Tongue (tissue), 2 donors: Measurements from ENCODE around the gene FBN1. TPM values are rescaled to one million over a fixed set of nuclear protein-coding genes. Genes with fewer than 3 reads are reported as not detected.

Experiments used
- DNase-seq: peaks from one replicate; pipeline ENCODE4 v3.0.0-alpha.2; 2015
- total RNA-seq: library from RNA; depleted of rRNA; stranded (reverse); fragments of >200 nt; gene quantifications from one replicate; pipeline ENCODE4 v1.2.3, GENCODE V29; 2014

Gene FBN1
- total RNA-seq, 1 donor from 2014 or later: 411 TPM

DNA sequence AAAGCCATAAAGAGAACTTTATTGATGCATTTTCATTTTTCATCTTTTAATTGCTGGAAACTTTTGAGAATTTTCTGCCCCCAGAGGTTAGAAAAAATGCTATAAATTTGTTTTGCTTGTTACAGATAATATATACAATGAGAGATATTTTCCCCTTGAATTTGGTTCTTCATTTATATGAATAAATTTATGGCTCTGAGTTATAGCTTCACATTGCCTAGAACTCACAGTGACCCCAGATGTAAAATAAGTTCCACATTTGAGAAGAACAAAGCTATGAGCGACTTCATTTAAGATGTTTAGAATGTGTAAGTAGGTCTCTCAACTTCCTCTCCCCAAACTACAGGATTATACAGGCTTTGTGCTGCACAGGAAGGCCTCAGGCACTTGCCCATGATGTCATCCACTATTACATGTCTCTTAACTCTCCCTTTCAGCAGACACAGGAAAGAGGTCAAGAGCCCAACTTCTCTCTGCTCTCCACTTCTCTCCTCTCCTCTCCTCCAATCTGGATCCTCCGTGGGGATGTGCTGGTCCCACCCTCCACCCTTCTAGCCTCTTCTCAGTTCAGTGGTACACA lies 221.5 kb downstream of the FBN1 start:
- no peak for DNase-seq

GRCh38 chr15:48423342-48423741 lies 222.2 kb downstream of the FBN1 start:
- DNase-seq: no peak

GRCh38 chr15:48422401-48422800 lies 223.1 kb downstream of the FBN1 start:
- DNase-seq: no peak

- DNase-seq: no peak
These were observed 224.1 kb downstream of the FBN1 start for GRCh38 chr15:48421362-48421761.

- DNase-seq: no peak
These were observed 225.6 kb downstream of the FBN1 start for GRCh38 chr15:48419896-48420295.

DNA sequence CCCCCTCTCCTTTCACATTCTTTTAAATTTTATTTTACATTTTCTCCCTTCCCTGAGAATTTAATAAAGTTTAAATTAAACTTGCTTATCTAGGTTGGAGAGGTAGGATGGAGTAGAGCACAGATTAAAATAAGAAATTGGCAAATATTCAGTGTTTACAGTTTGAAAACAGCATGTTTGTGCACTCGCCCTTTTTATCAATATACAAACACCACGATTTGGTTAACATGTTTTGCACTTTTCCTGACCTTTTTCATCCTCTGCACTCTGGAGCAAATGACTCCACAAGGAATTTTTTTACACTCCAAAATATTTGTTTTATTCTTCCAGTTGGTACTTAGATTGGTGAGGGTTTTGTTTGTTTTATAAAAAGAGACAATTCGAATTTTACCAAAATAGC lies 227.2 kb downstream of the FBN1 start:
- no peak for DNase-seq

DNA sequence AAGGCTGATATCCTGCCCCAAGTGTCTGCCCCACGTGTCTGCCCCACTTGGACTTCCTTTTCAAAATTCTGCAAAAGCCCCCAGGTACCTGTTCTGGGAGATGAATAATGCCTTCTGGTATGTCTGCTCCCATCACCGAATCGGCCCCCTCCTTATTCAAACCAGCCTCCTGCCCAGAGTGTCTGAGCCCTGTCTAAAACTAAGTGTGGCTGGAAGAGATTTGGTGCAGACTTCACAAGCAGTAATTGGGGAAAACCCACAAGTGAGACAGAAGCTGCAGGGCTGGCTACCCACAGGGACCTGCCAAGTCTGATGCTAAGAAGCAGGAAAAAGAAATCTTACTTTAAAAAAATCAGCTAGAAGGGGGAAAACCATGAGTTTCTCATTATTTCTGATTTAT lies 229.2 kb downstream of the FBN1 start:
- DNase-seq: no peak

DNA sequence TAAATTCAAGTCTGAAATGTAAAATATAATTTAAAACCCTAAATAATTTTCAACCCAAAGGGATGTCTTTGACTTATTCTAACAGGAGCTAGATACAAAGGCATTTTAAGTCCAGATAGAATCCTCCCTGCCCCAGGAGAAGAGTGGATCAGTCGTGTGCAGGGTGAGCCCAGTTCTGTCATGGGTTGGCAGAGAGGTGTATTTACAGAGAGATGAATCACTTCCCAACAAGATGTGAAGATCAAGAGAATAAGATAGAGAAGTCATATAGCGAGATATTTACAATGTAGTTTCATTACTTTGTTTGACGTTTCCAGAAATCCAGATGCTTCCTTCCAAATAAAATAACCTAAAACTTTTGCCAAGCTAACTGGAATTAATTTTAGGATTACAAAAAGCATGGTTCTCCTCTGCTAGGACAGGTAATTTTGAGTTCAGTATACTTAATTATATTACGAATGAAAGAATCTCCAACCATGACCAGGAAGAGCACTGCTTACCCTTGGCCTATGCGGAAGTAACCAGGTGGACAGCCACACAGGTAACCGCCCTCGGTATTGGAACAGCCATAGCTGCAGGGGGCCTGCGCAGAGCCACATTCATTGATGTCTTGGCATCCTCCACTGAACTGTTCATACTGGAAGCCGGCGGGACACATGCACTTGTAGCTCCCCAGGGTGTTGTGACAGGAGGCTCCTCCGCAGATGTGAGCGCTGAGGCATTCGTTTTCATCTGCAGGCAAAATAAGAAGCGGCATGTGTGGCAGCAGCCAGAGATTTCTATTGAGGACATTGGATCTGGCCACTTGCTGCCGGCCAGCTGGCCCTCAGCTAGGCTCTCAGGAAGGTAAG lies 230.2 kb downstream of the FBN1 start:
- DNase-seq: no peak

DNA sequence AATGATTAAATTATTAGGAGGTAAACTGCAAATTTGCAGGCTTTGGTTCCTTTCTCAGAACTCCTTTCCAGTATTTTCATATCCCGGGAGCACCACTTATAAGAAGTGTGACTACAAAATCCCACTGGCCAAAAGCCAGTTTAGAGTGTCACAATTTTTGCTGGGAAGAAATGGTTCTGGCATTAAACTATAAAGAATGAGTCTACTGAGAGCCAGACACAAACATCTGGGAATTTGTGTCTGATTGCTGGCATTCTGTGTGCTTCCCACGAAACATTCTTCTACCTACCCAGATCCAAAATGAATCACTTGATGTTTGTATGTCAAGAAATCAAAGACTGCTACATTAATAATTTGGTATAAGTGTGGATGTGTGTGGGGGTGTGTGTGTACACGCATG lies 231.5 kb downstream of the FBN1 start:
- DNase-seq: peak; percentile 81

- DNase-seq: peak; percentile 75
These were observed 232.2 kb downstream of the FBN1 start for GRCh38 chr15:48413304-48413703.

- peak; percentile 69 for DNase-seq
These were observed 233.4 kb downstream of the FBN1 start for GRCh38 chr15:48411971-48412591.

DNA sequence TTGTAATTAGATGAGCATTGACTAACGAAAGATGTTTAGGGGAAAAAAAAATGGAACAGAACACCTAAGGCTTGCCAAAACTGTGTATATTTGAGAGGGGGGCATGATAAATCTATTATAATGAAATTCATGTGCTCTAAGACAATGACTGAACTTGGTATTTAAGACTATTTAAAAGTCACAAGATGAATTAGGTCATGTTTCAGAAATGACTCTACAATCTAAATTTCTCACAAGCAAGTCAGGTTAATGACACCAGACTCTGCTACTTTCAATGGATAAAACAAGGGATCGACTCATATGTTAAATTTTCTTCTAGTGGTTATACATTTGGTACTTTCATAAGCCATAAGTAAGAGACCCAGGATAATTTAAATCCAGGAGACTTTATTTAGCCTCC lies 235.9 kb downstream of the FBN1 start:
- no peak for DNase-seq

- DNase-seq: no peak
These were observed 237.2 kb downstream of the FBN1 start for GRCh38 chr15:48408327-48408726.

DNA sequence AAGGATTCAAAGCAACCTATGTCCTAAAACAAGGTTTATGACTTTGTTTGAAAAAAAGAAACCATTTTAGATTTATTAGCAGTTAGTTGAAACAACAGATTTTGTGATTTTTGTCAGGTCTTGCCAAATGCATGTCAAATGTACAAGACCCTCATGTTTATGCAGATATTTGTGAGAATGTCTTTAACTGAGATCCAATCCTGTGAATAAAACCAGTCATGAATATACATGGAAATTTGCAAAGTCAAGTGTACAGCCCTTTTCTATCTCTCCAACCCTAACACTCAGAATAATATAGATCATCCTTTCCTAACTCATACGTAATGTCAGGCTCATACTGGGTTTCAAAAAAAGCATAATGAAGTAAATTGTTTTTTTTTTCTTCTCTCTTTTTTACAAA lies 237.9 kb downstream of the FBN1 start:
- no peak for DNase-seq

GRCh38 chr15:48406911-48407310 lies 238.6 kb downstream of the FBN1 start:
- no peak for DNase-seq

DNA sequence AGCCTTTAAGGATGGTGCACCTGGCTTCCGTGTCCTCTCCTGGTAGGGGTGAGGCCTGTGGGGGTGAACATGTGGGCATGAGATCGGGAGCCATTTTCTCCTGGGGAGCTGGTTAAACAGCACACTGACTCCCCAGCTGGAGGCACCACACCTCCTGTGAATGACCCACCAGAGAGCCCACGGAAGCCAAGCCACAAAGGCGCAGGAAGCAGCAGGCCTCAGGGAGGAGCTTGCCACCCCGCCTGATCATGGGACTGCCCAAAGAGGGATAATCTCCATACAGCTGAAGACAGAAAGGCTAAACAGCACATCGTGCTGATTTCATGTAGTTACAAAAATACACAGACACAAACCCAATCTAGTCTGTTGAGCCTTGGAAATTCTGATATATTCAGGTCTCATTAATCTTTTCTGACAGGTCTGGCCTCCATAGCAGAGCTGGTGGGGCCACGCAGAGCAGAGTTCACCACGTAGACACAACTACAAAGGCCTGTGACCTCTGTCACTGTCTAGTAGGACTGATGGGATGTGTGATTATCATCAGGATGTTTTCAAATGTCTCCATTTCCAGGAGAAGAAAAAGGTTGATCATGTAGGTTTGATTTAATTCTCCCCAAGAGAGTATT lies 239.1 kb downstream of the FBN1 start:
- no peak for DNase-seq

DNA sequence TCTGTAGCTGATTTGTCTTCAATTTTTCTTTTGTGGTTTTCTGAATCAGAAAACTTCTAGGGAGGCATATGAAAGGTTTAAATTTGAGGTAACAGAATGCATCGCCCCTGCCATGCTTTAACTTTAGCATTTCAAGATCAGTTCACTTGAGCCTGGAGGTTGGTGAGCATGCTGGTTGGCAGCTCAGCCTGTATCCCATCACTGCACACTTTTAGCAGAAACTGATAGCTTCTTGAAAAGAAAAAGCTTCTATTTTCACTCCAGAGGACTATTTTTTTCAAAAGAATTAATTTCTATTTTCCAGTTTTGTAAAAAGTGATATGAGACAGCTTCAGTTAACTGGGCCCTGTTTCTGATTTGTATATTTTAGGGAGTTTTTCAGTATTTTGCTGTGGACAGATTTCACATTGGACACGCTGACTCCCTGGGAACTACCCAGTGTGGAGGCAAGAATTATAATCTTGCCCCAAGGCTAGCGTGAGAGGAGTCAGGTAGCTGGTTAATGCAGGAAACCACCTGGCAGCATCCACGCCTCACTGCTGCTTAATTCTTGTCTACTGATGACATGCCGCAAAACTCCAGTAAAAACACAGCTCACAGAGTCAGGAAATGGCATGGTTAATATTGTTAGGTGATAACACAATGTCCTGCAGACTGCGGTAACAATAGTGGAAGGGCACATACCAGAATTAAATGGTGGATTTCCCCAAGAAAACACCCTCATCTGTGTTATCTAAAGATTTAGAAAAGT lies 242.9 kb downstream of the FBN1 start:
- DNase-seq: no peak

DNA sequence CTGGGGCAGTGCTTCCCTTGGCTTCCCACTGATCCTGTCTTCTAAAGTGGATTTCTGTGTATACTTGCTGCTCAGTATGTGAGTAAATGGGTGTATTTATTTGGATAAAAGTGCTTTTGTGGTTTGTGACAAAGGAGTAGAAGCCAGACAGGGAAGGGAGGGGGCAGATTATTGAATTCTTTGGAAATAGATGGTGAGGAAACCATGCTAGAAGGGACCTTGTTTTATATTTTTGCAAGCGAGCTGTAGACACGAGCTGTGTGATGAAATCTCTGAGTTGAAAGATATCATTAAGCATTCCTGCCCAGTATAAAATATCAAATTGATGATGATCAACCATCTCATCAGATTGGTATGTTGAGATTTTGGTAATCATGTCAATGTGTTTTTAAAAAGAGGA lies 245.4 kb downstream of the FBN1 start:
- DNase-seq: no peak

DNA sequence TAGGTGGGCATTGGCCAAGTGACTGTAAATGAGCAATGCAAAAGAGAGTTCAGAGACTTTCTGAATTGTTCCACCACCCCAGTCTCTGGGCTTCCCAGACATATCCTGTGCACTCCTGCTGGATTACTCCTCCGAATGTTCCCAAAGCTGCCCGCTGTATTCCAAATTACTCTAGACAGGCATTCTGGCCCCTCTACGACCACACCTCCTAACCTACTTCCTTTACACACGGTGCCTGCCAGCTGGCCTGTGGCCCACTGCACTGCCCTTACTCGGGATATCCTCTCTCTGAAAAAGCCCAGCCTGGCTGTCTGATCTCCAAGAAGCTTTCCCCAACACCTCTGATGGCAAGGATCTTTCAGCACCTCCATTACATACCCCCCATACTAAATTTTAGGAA lies 247.7 kb downstream of the FBN1 start:
- peak; percentile 54 for DNase-seq

- DNase-seq: no peak
These were observed 249.5 kb downstream of the FBN1 start for GRCh38 chr15:48396020-48396419.

GRCh38 chr15:48395521-48396011 lies 249.9 kb downstream of the FBN1 start:
- DNase-seq: peak; percentile 83

- peak; percentile 82 for DNase-seq
These were observed 250.5 kb downstream of the FBN1 start for GRCh38 chr15:48394970-48395369.
